HG03571 (cell line): ENCODE results near the gene FBXO33.
A peak's percentile ranks its signal among the peaks of the same experiment; 100 is the strongest.

ENCODE experiments used
- ATAC-seq: cut with Tn5 transposase; IDR thresholded peaks from one replicate; pipeline ENCODE4 v1.9.1; 2021; ENCODE audit not compliant: unreplicated experiment

FBXO33 gene

DNA sequence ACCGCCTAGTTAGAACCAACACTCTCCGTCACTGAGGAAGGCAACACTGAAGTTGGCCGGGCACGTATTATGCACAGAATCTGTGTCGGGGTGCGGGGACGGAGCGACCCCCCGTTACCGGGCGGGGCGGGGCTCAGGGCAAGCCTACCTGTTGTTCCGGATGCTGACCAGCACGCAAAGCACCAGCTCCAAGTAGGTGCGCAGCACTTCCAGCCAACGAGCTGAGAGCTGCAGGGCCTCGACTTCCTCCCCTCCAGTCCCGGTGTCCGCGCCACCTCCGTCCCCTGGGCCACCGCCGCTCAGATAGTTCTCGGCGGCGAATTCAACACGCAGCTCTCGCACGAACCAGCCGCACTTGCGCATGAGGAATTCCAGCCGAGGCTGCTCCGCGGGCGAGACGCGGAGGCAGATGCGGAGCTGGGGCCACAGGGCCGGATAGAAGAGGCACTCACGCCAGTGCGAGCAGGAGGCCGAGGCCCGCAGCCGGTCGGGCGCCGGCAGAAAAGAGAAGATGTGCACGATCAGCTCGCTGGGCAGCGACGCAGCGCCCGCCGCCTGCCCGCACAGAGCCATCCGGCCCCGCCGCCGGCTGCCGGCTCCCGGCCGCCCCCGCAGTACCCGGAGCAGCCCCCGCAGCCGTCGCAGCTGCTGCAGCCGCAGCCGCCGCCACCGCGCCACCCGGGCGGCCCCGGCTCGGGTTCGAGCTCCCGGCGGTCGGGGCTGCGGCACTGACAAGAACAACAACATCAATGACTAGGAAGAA lies 636 bp downstream of the FBXO33 start:
- ATAC-seq, result peak; percentile 17

GRCh38 chr14:39430762-39431415 lies 1.3 kb downstream of the FBXO33 start:
- peak; percentile 3 for ATAC-seq

- ATAC-seq, result no peak
Measured at GRCh38 chr14:39428118-39428517, 4.1 kb downstream of the FBXO33 start.

- no peak for ATAC-seq
Measured at GRCh38 chr14:39426605-39427004, 5.6 kb downstream of the FBXO33 start.

DNA sequence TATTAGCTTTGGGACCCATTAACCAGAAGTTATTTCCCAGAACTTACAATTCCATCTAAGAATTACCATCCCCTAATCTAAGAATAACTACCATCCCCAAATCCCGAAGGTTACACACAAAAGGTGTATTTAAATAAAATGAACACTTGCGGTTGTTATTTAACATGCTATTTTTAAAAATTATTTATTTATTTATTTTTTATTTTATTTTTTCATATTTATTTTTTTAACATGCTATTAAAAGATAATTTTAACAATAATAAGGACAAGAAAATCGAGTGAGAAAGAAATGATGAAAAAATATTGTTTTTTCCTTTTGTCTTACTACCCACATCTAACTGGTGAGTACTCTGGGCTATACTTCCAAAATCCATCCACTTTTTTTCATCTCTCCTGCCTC lies 6.3 kb downstream of the FBXO33 start:
- no peak for ATAC-seq

DNA sequence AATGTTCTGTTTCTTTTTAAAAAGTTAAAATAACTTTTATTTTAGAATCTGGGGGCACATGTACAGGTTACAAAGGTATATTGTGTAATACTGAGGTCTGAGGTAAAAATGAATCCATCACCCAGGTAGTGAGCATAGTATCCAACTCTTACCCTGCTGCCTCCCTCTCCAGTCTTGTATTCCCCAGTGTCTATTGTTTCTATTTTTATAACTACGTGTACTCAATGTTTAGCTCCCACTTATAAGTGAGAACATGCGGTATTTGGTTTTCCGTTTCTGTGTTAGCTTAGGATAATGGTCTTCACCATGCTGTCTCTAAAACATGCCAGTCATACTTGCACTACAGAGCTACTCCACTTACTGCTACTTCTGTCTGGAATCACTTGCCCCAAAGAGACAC lies 8.4 kb downstream of the FBXO33 start:
- no peak for ATAC-seq

DNA sequence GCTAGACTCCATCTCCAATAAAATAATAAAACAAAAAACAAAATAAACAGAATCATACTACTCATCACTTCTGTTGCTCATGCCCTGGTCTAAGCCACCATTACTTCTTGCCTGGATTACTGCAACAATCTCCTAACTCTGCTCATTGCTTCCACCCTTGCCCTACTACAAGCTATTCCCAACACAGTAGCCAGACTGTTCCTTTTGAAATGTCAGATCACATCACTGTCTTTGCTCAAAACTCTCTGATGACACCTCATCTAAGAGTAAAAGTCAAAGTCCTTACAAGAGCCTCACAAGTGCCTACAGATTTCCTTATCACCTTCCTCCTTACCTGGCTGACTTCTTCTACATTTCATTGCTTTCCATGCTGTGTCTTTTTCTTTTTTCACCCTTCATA lies 10.0 kb downstream of the FBXO33 start:
- ATAC-seq, result no peak

DNA sequence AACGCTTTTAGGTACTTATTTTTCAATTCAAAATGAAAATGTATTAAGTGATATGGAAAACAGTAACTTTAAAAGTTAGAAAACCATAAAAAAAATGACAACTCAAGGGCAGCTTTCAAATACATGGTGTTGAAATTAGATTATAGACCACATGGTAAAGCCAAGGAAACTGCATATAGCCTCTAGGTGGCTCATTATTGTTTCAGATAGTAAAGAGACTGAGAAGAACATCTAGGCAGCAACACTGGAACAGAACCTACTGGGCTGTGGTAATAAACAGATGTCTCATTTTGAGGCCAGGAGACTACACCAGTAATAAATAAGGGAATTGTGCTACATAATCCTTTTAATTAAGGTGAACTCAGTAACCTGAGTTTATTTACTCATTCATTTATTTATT lies 13.0 kb downstream of the FBXO33 start:
- ATAC-seq, result no peak

- no peak for ATAC-seq
Measured at GRCh38 chr14:39417014-39417413, 15.2 kb downstream of the FBXO33 start.

- ATAC-seq, result no peak
Measured at GRCh38 chr14:39416072-39416471, 16.2 kb downstream of the FBXO33 start.

- no peak for ATAC-seq
Measured at GRCh38 chr14:39406560-39406959, 25.7 kb downstream of the FBXO33 start.

DNA sequence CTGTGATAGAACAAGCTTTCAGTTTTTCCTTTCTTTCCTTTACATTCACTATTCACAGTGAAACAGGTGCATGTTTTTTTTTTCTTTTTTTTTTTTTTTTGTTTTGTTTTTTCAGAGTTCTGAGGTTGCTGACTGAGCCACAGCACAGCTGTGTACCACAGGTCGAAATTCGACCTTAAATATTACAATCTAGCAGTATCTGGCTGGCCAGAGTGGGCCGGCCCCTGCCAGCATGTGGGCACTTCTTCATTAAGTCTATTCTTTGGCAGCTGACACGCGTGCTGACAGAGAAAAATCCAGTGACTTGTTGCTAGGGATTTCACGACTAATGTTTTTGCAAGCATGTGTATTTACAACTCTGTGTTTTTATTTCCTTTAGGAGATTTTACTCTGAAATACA lies 33.9 kb downstream of the FBXO33 start:
- ATAC-seq, result no peak

DNA sequence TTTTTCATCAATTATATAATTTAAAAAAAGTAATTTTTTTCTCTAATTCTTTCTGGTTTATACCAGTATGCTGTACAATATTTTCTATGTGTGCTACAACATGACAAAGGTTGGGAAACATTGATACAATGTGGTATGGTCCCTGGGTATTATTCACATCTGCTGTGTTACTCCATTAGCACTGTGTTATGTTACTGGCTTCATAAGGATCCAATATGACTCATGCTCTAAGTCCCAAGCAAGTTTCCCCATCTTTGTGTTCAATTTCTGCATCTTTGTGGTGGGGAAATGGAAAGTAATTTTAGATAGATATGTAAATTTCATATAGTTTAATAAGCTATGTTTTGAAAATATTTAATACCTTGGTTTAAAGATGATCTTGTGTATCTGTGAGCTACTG lies 35.8 kb downstream of the FBXO33 start:
- no peak for ATAC-seq

DNA sequence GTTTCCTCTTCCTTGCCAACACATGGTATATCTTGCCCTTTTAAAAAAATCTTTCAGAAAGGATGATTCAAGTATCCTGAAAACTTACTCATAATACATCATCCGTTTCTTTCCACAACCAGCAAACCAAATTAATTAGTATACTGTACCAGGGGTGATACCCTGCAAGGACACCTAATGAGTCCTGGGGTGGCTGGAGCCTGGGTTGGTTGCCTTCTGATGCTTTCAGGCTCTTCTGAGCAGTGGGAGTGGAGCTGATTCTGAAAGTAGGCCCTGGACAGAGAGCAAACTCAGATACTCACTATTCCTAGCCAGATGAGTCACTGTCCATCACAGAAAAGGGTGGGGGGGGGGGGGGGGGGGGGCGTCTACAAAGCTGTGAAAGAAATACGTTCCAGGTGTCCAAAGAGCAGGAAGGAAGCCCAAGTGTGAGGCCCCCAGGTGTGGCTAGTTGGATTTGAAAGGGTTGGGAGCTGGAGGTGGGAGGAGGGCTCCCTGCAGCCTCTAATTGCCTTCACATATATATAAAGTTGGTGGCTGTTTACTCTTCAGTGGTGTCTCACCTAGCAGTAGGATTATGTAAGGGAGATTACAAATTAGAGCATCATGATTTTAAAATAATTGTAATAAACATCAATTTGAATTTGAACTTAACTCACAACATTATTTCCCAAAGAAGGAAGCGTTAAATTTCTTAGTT lies 36.5 kb downstream of the FBXO33 start:
- no peak for ATAC-seq

- no peak for ATAC-seq
Measured at GRCh38 chr14:39393289-39393688, 38.9 kb downstream of the FBXO33 start.

DNA sequence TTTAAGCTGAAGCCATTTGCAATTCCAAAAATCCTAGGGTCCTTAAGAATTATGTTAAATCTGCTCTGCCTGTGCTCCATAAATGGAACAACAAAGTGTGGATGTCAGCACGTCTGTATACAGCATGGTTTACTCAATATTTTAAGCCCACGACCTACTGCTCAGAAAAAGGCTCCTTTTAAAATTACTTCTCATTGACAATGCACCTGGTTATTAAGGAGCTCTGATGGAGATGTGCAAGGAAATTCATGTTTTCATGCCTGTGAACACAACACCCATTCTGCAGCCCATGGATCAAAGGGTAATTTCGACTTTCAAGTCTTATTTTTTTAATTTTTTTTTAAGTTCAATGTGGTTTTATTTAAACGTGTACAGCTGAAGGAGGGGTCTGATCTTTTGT lies 48.1 kb downstream of the FBXO33 start:
- no peak for ATAC-seq

- no peak for ATAC-seq
Measured at GRCh38 chr14:39383741-39384140, 48.5 kb downstream of the FBXO33 start.

- ATAC-seq, result no peak
Measured at GRCh38 chr14:39383026-39383660, 49.1 kb downstream of the FBXO33 start.

DNA sequence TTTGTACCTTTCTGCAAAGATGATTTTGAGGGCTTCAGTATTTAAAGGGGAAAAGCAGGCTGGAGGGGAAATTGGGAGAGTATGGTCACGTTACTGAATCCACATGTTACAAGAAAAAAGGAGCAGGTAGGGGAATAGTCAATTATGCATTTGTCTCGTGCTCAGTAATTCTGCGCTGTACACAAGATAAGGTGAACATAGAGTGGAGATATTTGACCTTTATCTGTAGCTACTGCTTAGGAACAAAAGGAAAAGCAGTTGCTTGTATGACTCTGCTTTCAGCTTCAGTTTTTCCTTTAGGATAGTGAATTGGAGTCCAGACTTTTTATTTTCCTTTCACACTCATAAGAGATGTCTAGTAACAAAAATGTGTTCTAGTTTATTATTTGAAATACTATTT lies 49.8 kb downstream of the FBXO33 start:
- no peak for ATAC-seq

- ATAC-seq, result no peak
Measured at GRCh38 chr14:39381366-39381765, 50.9 kb downstream of the FBXO33 start.

GRCh38 chr14:39376667-39377403 lies 55.4 kb downstream of the FBXO33 start:
- no peak for ATAC-seq
